ENCODE results near the gene IFIT1B.
"Not testable (repeated sequence)": the region's sequence is repeated elsewhere in the genome, so short reads cannot be mapped to it uniquely, and the experiment has no call there.

Gene IFIT1B

GRCh38 chr10:89379103-89379502, 1.2 kb downstream of the IFIT1B start:
- no peaks in the 10 kb centered on the region for H3K27me3 ChIP-seq
- no peak overlapping the region for H3K9ac ChIP-seq
- H3K4me2 ChIP-seq: no peak overlapping the region
- no peaks in the 10 kb centered on the region for H3K36me3 ChIP-seq
- H3K9me3 ChIP-seq (replicated peaks in 1 of 11): no peaks in the 10 kb centered on the region
- H3K4me1 ChIP-seq: peaks cover 0 to 32% (median 12%) of the 10 kb centered on the region in 10 experiments; a peak in 15 of 20 replicates
- H4K20me1 ChIP-seq: no peaks in the 10 kb centered on the region
- H3K27ac ChIP-seq: no peak overlapping the region
- no peak for TF ChIP-seq Cebpa-rat (IDR thresholded peaks at IDR 0.05)
- H3K4me3 ChIP-seq: no peak overlapping the region

- H4K20me1 ChIP-seq: no peaks in the 10 kb centered on the region
- peaks cover 14 to 57% (median 32%) of the 10 kb centered on the region in 10 experiments for H3K4me1 ChIP-seq
- no peaks in the 10 kb centered on the region for H3K27me3 ChIP-seq
- H3K36me3 ChIP-seq: no peaks in the 10 kb centered on the region
- peak overlapping the region in 4 of 11 experiments; percentile 80 to 92 (median 84); a peak in 8 of 22 replicates for H3K4me2 ChIP-seq
- H3K9ac ChIP-seq: no peak overlapping the region
- no peak for TF ChIP-seq Cebpa-rat (IDR thresholded peaks at IDR 0.05)
- H3K9me3 ChIP-seq (replicated peaks in 1 of 11): no peaks in the 10 kb centered on the region
- H3K4me3 ChIP-seq: no peak overlapping the region
- peak overlapping the region in 2 of 11 experiments; percentile 82 to 89; a peak in 3 of 22 replicates for H3K27ac ChIP-seq
Observed at GRCh38 chr10:89382757-89383156, 4.9 kb downstream of the IFIT1B start.

- Histone ChIP-seq H3K4me3 (peak overlapping the region in 3 of 10 experiments; percentile 4 to 17 (median 4); a peak in 3 of 20 replicates), H3K36me3 (no peaks in the 10 kb centered on the region), H3K9ac (peak overlapping the region in 8 of 11 experiments; percentile 50 to 78 (median 70); a peak in 15 of 22 replicates), H3K27ac (peak overlapping the region; percentile 15 to 89 (median 78); a peak in 21 of 22 replicates), H3K9me3 (replicated peaks in 1 of 11) (no peaks in the 10 kb centered on the region), H4K20me1 (no peaks in the 10 kb centered on the region), H3K4me1 (peaks cover 14 to 64% (median 34%) of the 10 kb centered on the region in 10 experiments), H3K27me3 (no peaks in the 10 kb centered on the region), H3K4me2 (peak overlapping the region; percentile 13 to 92 (median 73))
- peak in 5 of 11 experiments; percentile 41 to 76 (median 63); a peak in 10 of 22 replicates for TF ChIP-seq Cebpa-rat (IDR thresholded peaks at IDR 0.05)
Observed at GRCh38 chr10:89384474-89385340, 6.9 kb downstream of the IFIT1B start.

- no peak for TF ChIP-seq Cebpa-rat (IDR thresholded peaks at IDR 0.05)
- Histone ChIP-seq H3K9ac (no peak overlapping the region), H3K4me2 (no peak overlapping the region), H3K27ac (no peak overlapping the region), H3K4me1 (peaks cover 46 to 84% (median 59%) of the 10 kb centered on the region in 10 experiments), H3K9me3 (replicated peaks in 1 of 11) (no peaks in the 10 kb centered on the region), H3K4me3 (no peak overlapping the region), H4K20me1 (no peaks in the 10 kb centered on the region), H3K36me3 (no peaks in the 10 kb centered on the region), H3K27me3 (no peaks in the 10 kb centered on the region)
Observed at GRCh38 chr10:89388806-89389205, 10.9 kb downstream of the IFIT1B start.

- no peaks in the 10 kb centered on the region for H4K20me1 ChIP-seq
- H3K4me1 ChIP-seq: peaks cover 47 to 84% (median 59%) of the 10 kb centered on the region in 10 experiments
- no peaks in the 10 kb centered on the region for H3K9me3 ChIP-seq (replicated peaks in 1 of 11)
- H3K36me3 ChIP-seq: no peaks in the 10 kb centered on the region
- H3K4me3 ChIP-seq: no peak overlapping the region
- H3K4me2 ChIP-seq: no peak overlapping the region
- no peak overlapping the region for H3K27ac ChIP-seq
- no peaks in the 10 kb centered on the region for H3K27me3 ChIP-seq
- no peak overlapping the region for H3K9ac ChIP-seq
- no peak for TF ChIP-seq Cebpa-rat (IDR thresholded peaks at IDR 0.05)
Observed at GRCh38 chr10:89389254-89389653, 11.4 kb downstream of the IFIT1B start.

- 0 out of 22 replicates have a peak overlapping the region, but pooled peaks of 1 of the 11 experiments have one; percentile 11 for H3K9ac ChIP-seq
- TF ChIP-seq Cebpa-rat (IDR thresholded peaks at IDR 0.05): no peak
- no peaks in the 10 kb centered on the region for H3K27me3 ChIP-seq
- peak overlapping the region in 10 of 11 experiments; percentile 12 to 96 (median 88); a peak in 15 of 22 replicates for H3K4me2 ChIP-seq
- no peaks in the 10 kb centered on the region for H4K20me1 ChIP-seq
- no peak overlapping the region for H3K4me3 ChIP-seq
- 0 out of 22 replicates have a peak, but pooled peaks cover 0 to 3% (median 0%) of the 10 kb centered on the region in 11 experiments for H3K36me3 ChIP-seq
- peaks cover 0 to 1% (median 0%) of the 10 kb centered on the region in 11 experiments; a peak in 1 of 22 replicates for H3K9me3 ChIP-seq (replicated peaks in 1 of 11)
- H3K4me1 ChIP-seq: peaks cover 34 to 74% (median 51%) of the 10 kb centered on the region in 10 experiments
- H3K27ac ChIP-seq: peak overlapping the region in 6 of 11 experiments; percentile 77 to 79 (median 78); a peak in 6 of 22 replicates
Observed at GRCh38 chr10:89390476-89391225, 12.8 kb downstream of the IFIT1B start.

- Histone ChIP-seq H3K27ac (peak overlapping the region in 7 of 11 experiments; percentile 77 to 81 (median 79); a peak in 13 of 22 replicates), H3K4me1 (peaks cover 34 to 69% (median 45%) of the 10 kb centered on the region in 10 experiments), H3K4me2 (peak overlapping the region; percentile 75 to 96 (median 89)), H3K9ac (peak overlapping the region in 2 of 11 experiments; percentile 11 to 71; a peak in 1 of 22 replicates)
- not testable (repeated sequence) for H3K36me3 ChIP-seq; H3K9me3 ChIP-seq (replicated peaks in 1 of 11); H4K20me1 ChIP-seq; H3K4me3 ChIP-seq; H3K27me3 ChIP-seq
Observed at GRCh38 chr10:89391226-89391576, 13.3 kb downstream of the IFIT1B start.

GRCh38 chr10:89391907-89392756, 14.3 kb downstream of the IFIT1B start, which contains the start of gene IFIT1:
Gene IFIT1, plus strand, starts transcription at chr10:89392623. Its CDS starts 90 bp downstream, at chr10:89392713.
- Histone ChIP-seq H3K4me2 (peak within 1 kb of the TSS; percentile 75 to 96 (median 89)), H3K4me1 (peaks cover 34 to 59% (median 42%) of the 10 kb centered on the region in 10 experiments), H3K36me3 (peaks cover 0 to 7% (median 0%) of the 10 kb centered on the region in 11 experiments; a peak in 1 of 22 replicates), H3K27me3 (no peaks in the 10 kb centered on the region), H4K20me1 (no peaks in the 10 kb centered on the region), H3K27ac (peak within 1 kb of the TSS; percentile 35 to 81 (median 78); a peak in 21 of 22 replicates), H3K9ac (peak within 1 kb of the TSS; percentile 44 to 75 (median 66)), H3K9me3 (replicated peaks in 1 of 11) (peaks cover 0 to 10% (median 0%) of the 10 kb centered on the region in 11 experiments; a peak in 3 of 22 replicates), H3K4me3 (peak within 1 kb of the TSS; percentile 54 to 72 (median 60))
- no peak for TF ChIP-seq Cebpa-rat (IDR thresholded peaks at IDR 0.05)
